ENCODE measurements around the gene GPR32. TPM values are rescaled to one million over a fixed set of nuclear protein-coding genes. Genes with fewer than 3 reads are reported as not detected.

The GPR32 gene
- total and polyA plus RNA-seq, 10 of the 15 experiments (the other 5 are each of a cell fraction or from before 2014, with no cell fraction given) = not detected

DNA sequence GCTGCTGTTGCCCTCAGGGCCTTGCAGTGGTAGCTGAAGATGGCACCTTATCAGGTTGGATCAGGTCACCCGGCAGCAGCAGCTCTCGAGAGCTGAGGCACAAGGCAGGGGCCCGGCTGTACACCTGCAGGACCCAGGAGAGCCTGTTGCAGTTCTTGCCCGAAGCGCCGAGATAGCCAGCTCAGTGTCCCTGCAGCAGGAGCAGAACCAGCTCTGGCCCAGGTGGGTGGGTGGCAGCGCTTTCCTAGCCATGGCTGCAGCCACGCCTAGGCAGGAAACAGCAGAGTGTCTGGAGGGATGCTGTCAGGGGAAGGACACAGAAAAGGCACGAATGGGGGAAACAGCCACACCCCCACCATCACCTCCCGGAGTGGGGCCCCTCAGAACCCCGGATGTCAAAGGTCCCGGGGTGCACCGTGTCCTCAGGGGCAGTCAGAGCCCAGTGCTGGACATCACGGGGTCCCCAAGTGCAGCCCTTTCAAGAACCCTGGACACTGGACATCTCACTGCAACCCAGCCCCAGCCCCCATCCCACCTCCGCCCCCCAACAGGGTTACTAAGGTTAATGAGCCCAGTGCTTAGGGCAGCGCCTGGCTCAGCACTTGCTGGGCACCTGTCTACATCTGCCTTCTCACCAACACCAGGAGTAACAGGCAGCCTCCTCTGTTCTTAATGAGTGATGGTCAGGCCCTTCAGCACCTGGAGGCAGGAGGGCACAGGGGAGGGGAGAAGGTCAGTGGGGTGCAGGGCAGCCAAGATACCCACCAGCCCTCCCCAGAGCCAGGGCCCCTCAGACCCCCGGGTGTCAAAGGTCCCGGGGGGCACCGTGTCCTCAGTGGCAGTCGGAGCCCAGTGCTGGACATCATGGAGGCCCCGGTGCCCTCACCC lies 28.6 kb downstream of the GPR32 start:
- DNase-seq (ENCODE audit: low read depth, low spot score) (no peak), ATAC-seq (no peak), FAIRE-seq (no peak)
- H3K27me3 ChIP-seq (replicated peaks in 1 of 2; ENCODE audit: control insufficient read depth in 2 of 2, insufficient read depth in 2 of 2, low read length in 1 of 2) = no peaks in the 10 kb centered on the region
- peaks cover 42% of the 10 kb centered on the region for H3K79me2 ChIP-seq (ENCODE audit: control insufficient read depth, insufficient read depth, low read length)
- ChIA-PET RAD21 (ENCODE audit: unreplicated experiment) (no interaction called here), POLR2A (no interaction called here), SMC1A (ENCODE audit: uncharacterized antibody, unreplicated experiment) (interaction anchor here (1.0 to 2.0 kb wide), 2 partner anchors 19 to 123 kb away, joined by 3 to 7 read pairs; no protein-coding TSS in a partner anchor), CTCF (interaction anchor here (1.3 kb wide), 1 partner anchor 123 kb away, joined by 3 read pairs; no protein-coding TSS in a partner anchor)
- in situ Hi-C loops (cut with MboI) = no loop called here
- BruUV-seq (replicated peaks) = no TSS peak
- TF ChIP-seq, protein P1, sequence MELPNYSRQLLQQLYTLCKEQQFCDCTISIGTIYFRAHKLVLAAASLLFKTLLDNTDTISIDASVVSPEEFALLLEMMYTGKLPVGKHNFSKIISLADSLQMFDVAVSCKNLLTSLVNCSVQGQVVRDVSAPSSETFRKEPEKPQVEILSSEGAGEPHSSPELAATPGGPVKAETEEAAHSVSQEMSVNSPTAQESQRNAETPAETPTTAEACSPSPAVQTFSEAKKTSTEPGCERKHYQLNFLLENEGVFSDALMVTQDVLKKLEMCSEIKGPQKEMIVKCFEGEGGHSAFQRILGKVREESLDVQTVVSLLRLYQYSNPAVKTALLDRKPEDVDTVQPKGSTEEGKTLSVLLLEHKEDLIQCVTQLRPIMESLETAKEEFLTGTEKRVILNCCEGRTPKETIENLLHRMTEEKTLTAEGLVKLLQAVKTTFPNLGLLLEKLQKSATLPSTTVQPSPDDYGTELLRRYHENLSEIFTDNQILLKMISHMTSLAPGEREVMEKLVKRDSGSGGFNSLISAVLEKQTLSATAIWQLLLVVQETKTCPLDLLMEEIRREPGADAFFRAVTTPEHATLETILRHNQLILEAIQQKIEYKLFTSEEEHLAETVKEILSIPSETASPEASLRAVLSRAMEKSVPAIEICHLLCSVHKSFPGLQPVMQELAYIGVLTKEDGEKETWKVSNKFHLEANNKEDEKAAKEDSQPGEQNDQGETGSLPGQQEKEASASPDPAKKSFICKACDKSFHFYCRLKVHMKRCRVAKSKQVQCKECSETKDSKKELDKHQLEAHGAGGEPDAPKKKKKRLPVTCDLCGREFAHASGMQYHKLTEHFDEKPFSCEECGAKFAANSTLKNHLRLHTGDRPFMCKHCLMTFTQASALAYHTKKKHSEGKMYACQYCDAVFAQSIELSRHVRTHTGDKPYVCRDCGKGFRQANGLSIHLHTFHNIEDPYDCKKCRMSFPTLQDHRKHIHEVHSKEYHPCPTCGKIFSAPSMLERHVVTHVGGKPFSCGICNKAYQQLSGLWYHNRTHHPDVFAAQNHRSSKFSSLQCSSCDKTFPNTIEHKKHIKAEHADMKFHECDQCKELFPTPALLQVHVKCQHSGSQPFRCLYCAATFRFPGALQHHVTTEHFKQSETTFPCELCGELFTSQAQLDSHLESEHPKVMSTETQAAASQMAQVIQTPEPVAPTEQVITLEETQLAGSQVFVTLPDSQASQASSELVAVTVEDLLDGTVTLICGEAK (IDR thresholded peaks at IDR 0.05; ENCODE audit: borderline replicate concordance) = no peak
- no peak for TF ChIP-seq NRF1 (conservative IDR thresholded peaks at IDR 0.05; ENCODE audit: low read depth, low read length)
- TF ChIP-seq ZBED1 (IDR thresholded peaks at IDR 0.05; ENCODE audit: borderline replicate concordance) = 0 out of 2 replicates have a peak, but pooled peaks have one; percentile 8
- TF ChIP-seq, protein P2, sequence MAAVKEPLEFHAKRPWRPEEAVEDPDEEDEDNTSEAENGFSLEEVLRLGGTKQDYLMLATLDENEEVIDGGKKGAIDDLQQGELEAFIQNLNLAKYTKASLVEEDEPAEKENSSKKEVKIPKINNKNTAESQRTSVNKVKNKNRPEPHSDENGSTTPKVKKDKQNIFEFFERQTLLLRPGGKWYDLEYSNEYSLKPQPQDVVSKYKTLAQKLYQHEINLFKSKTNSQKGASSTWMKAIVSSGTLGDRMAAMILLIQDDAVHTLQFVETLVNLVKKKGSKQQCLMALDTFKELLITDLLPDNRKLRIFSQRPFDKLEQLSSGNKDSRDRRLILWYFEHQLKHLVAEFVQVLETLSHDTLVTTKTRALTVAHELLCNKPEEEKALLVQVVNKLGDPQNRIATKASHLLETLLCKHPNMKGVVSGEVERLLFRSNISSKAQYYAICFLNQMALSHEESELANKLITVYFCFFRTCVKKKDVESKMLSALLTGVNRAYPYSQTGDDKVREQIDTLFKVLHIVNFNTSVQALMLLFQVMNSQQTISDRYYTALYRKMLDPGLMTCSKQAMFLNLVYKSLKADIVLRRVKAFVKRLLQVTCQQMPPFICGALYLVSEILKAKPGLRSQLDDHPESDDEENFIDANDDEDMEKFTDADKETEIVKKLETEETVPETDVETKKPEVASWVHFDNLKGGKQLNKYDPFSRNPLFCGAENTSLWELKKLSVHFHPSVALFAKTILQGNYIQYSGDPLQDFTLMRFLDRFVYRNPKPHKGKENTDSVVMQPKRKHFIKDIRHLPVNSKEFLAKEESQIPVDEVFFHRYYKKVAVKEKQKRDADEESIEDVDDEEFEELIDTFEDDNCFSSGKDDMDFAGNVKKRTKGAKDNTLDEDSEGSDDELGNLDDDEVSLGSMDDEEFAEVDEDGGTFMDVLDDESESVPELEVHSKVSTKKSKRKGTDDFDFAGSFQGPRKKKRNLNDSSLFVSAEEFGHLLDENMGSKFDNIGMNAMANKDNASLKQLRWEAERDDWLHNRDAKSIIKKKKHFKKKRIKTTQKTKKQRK (IDR thresholded peaks at IDR 0.05; ENCODE audit: low read depth, low read length) = no peak
- peak; percentile 50; the same call in 1 of the 2 replicates for TF ChIP-seq SMAD5 (IDR thresholded peaks at IDR 0.05; ENCODE audit: low read depth)
- no peak for TF ChIP-seq YY1 (IDR thresholded peaks at IDR 0.05; ENCODE audit: low read depth, low read length)
- TF ChIP-seq SIN3A (IDR thresholded peaks at IDR 0.05; ENCODE audit: low read depth, low read length) = no peak
- no peak overlapping the region for H3K9ac ChIP-seq (ENCODE audit: control insufficient read depth, insufficient read depth, low read length)
- peaks cover 31 to 34% of the 10 kb centered on the region in 2 experiments for H3K36me3 ChIP-seq (ENCODE audit: control insufficient read depth in 2 of 2, insufficient read depth in 2 of 2, low read length in 1 of 2)
- H4K20me1 ChIP-seq (ENCODE audit: control insufficient read depth, insufficient read depth) = peaks cover 13% of the 10 kb centered on the region
- H3K4me2 ChIP-seq (ENCODE audit: control insufficient read depth, insufficient read depth) = no peak overlapping the region
- no peaks in the 10 kb centered on the region for H3K9me3 ChIP-seq (replicated peaks; ENCODE audit: control insufficient read depth, insufficient read depth, low read length)
- intact Hi-C loops (cut with micrococcal nuclease; ENCODE audit: unreplicated experiment) = no loop called here
- no peak overlapping the region for H3K4me3 ChIP-seq
- H3K27ac ChIP-seq (ENCODE audit: control insufficient read depth, insufficient read depth) = no peak overlapping the region
- no peak overlapping the region for H2AFZ ChIP-seq (ENCODE audit: control insufficient read depth, low read depth, low read length)
- 86% methylated on average over 20 of the region's 21 CpGs for WGBS (ENCODE audit: insufficient coverage, insufficient replicate concordance, low lambda C conversion rate, missing lambda C conversion rate)
- peaks cover 12% of the 10 kb centered on the region for H3K4me1 ChIP-seq (ENCODE audit: control insufficient read depth, insufficient read depth, low read length)

All from GM12878 (cell line).